NCI-H1048 (cell line): Measurements from ENCODE around the gene TMEM187.

Experiments
- DNase-seq: peaks from one replicate; lab custom pipeline; 2025; lab: John Stamatoyannopoulos, UW

Gene TMEM187

DNA sequence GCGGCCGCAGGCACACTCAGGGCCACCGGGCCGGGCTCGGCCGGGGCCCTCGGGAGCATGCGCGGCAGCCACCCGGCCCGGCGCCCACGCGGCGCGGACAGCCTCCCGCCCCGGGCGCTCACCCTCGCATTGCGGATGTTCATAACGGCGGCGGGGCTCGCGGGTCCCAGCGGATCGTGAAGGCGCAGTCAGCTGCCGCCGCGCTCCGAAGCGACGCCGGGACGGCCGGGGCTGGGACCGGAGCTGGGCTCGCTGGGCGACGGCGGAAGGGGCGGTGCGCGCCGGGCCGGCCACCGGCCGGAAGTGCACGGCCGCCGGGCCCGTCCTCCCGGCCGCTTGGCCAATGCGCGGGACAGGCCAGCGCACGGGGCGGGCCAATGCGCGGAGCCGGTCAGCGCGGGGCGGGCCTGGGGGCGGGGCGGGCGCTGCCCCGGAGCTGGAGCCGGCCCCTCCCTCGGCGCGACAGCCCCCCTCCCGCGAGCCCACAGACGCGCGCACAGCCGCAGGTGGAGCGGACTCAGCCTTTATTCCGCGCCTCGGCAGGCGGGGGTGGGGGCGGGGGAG is 37.7 kb upstream of the TMEM187 start, which contains the start of gene NAA10:
Gene NAA10, minus strand, starts transcription at position 276 of the 564 bp plus-strand sequence. Its CDS starts 133 bp downstream, at position 143.
- peak; percentile 19 for DNase-seq

DNA sequence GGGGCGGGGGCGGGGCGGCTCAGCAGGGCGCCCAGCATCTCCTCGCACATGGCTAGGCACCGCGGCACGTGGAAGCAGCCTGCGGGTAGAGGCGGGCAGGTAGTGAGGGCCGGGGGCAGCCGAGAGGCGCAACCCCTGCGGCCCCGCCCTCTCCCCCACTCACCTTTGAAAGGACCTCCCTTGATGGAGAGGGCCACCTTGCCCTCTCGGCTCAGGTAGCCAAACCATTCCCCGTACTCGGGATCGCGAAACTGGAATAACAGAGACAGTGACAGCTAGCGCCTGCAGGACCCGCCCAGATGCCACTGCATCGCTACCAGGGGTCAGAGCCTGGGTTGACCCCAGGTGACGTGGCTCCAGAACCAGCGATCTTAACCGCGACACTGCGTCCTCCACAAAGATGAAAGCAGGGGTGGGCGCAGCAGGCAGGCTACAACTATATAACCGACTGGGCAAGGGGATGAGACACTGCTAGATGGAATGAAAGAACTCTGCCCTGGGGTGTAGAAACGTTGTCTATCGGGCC is 37.2 kb upstream of the TMEM187 start:
- DNase-seq: no peak

DNA sequence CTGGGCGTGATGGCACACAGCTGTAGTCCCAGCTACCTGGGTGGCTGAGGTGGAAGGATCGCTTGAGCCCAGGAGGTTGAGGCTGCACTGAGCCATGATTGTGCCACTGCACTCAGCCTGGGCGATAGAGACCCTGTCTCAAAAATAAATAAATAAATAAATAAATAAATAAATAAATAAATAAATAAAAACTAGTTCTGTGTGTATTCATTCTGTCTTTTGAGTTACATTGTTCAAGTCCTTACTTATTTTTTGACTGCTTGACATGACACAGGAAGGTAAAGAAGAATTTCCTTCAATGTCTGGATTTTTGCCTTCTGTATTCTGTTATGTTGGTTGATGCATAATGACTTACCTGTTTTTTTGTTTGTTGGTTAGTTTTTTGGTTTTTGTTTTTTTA is 35.5 kb upstream of the TMEM187 start:
- no peak for DNase-seq

DNA sequence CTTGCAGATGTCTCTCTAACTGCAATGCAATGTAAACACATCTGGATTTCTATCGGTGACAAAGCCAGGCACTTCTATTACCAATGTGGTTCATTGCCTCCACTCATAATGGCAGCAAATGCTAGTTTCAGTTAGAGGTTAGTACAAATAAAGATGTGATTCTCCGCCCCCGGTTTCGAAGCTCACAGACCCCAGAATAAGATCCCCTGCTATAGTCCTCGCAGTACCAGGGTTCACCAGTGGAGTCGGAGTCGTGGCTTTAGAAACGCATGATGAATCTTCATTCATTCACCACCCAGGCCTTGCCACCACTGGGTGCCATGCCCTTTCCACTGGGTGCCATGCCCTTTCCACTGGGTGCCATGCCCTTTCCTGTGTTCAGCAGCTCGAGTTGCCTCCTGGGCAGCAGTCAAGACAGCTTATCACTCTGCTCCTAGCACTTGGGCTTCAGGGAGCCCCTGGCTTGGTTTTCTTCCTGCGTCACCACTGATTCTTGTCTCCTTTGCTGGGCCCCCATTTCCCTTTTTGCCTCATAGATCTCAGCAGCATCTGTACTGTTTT is 34.2 kb upstream of the TMEM187 start:
- no peak for DNase-seq

DNA sequence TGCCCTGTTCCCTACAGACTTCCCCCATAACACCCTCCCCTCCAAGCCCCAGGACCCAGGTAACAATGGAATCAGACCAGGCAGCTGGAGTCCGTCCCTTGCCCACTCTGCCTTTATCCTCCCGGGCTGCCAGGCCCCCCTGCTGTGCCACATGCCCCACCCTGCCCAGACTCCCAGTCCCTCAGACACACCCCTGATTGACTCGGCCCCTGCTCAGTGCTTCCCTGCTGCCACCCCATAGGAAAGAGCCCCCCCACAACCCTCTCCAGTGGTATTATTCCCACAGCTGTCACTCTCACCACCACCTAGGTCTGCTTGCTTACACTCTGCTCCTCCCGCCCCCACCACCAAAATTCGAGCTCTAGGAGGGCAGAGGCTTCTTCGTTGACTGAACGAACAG is 33.0 kb upstream of the TMEM187 start:
- DNase-seq: no peak

DNA sequence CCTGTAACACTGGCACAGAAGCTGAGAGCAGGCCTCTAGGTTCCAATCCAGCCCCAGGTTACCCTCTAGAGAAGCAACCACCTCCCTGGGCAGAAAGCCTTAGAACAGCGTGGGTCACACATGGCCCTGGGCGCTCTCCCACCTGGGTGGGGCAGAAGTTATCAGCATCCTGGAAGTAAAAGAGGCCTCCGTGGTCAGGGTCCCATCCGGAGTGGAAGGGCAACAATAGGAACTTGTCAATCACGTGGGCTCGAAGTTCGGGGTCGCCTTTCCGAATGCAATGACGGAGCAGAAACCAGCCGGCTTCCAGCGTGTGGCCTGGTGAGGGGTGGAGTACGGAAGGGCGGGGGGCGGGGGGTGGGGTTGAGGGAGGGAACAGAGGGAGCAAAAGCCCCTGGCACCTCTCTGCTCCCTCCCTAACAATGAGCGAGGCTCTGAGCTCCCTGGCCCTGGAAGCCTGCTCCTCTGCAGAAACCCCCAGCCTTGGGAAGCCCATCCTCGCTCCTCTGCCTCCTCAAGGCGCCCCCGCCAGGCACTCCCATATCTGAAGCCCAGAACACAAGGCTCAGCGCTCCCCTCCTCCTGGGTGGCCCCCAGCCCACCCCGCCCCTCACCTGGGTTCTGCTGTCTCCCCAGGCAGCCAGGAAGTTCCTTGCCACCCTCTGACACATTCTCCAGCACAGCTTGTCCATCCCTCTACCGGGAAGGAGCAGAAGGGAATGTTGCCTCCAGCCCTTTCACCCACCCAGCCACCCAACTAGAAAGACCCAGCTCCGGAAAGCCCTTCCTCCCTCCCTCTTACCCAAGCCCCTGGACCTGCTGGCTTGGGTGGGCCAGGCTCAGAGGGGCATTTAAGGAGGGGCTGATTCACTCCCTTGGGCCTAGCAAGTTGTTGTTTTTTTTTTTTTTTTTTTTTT is 31.0 kb upstream of the TMEM187 start:
- DNase-seq: no peak

DNA sequence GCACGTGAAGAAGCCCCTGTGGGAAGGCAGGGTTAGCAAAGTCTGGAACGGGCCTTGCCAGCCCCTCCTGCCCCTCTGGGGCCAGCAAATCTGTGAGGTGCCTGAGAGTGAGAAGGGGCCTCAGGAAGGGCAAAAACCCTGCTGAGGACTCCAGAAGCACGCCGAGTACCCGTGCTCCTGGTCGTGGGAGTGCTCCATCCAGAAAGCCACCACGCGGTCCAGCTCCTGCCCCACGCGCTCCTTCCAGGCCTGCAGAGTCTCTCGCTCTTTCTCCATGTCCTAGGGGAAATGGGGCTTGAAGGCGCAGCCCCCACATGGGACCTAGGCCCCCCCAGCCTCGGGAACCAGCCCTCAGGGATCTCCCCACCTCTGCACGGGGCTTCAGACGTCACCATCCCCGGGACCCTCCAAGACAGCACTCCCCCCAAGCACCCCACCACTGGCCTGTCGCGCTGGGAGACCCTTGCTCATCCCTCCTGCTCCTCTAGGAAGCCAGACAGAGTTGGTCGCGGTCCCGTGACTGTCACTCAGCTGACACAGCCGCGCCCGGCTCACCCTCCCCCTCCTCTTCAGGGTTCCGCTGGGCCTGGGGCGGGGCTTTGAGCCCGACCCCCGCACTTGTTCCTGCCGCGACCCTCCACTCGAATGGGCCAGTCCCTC is 28.3 kb upstream of the TMEM187 start, which contains the start of gene RENBP:
Gene RENBP, minus strand, starts transcription at position 504 of the 660 bp plus-strand sequence. Its CDS starts 33 bp downstream, at position 471.
- DNase-seq: no peak

DNA sequence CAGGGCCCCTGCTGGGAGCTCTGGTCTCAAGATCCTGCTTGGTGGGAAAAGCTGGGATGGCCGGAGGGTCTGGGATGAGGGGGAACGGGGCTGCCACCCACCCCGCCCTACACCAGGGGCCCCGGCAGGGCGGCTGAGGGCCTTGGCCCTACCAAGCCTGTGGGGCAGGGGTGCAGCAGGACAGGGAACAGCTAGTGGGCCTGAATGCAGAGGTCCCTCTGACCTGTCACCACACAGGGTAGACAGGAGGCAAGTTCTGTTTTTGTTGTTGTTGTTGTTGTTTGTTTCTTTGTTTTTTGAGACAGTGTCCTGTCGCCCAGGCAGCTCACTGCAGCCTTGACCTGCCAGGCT is 27.8 kb upstream of the TMEM187 start:
- no peak for DNase-seq

DNA sequence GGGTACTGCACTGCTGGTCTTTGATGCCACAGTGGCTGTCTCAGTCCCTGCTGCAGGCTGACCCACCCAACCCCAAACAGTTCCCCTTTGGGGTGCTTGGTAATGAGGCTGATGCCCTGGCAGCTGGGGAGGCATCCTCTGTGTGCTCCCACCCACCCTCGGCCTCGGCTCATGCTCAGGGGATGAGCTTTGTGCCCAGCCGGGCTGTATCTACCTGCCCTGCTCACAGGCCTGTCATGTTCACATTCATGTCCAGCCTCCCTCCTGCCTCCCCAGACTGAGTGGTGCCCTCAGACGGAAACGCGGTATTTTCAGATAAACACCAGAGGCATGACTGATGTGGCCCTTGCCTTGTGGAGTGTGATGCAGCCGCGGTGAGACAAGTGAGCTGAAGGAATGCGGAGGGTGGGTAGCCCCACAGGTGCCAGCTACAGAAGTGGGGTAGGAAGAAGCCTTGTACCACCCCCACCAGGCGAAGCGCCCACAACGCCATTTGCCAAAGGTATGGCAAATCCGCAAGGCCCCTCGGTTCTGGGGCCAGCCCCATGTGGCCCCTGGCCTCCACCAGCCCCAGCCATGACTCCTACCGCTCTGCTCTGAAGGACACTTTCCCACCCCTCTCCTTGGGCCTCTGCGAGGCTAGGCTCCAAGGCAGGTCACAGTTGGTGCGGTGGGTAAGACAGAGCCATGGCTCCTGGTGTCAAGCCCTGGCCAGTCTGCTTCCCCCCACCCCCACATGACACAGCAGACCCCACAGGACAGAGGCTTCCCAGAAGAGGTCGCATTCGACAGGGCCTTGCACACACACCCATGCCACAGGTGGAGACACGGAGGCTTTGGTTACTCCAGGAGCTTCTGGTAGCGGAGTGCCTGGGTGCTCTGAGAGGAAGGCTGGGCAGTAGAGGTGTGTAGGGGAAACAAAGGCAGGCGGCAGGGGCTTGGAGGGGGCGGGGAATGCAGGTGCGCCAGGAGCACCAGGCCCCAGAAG is 26.3 kb upstream of the TMEM187 start:
- no peak for DNase-seq

DNA sequence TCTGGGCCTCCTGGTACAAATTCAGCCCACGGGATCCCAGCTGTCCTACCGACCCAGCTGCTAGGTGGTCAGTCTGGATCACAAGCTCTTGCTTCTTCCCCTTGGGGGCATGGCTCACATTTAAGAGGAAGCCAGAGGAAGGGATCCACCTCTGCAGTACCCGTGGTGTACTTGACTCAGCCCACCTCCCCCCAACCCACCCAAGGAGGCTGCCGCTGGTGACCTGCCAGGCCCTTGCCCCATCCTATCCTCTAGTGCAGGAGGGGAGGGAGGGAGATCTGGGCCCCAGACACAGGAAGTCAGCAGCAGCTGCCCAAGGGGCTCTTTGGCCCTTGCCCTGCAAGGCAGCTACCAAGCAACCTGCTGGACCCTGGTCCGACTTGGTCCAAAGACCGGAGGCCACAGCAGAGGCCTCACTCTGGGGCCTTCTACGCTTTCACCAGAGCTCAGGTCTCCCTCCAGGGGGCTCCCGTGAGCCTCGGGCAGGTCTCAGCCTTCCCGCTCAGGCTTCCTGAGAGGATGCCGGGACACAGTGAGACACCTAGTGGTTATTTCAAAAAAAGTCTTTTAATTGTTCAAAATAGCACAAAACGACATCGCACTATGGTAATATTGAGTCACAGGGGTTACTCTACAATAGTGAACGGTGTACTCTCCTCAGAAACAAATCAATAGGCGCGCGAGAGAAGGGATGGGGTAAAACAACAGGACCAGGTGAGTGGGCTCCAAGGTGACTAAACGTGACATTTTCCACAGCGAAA is 25.4 kb upstream of the TMEM187 start:
- DNase-seq: peak; percentile 63

DNA sequence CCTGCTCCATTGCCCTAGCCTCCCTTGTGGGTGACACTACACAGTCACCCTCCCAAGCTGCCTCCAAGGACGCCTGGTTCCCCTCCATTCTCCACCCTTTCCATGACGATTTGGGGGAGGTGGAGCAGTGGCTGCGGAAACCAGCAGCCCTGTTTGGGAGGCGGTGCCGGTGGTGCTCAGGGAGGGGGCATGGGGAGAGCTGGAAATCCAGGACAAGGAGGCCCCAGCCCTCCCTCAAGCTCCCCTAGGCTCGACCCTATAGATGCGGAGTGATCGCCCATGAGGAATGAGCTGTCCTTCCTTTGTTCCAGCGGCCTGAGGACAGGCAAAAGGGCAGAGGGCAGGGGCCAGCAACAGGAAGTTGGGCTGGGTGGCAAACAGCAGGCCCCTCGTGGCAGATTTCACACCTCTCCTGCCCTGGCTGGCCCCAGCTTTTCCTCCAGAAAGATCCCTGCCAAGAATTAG is 24.5 kb upstream of the TMEM187 start:
- no peak for DNase-seq

DNA sequence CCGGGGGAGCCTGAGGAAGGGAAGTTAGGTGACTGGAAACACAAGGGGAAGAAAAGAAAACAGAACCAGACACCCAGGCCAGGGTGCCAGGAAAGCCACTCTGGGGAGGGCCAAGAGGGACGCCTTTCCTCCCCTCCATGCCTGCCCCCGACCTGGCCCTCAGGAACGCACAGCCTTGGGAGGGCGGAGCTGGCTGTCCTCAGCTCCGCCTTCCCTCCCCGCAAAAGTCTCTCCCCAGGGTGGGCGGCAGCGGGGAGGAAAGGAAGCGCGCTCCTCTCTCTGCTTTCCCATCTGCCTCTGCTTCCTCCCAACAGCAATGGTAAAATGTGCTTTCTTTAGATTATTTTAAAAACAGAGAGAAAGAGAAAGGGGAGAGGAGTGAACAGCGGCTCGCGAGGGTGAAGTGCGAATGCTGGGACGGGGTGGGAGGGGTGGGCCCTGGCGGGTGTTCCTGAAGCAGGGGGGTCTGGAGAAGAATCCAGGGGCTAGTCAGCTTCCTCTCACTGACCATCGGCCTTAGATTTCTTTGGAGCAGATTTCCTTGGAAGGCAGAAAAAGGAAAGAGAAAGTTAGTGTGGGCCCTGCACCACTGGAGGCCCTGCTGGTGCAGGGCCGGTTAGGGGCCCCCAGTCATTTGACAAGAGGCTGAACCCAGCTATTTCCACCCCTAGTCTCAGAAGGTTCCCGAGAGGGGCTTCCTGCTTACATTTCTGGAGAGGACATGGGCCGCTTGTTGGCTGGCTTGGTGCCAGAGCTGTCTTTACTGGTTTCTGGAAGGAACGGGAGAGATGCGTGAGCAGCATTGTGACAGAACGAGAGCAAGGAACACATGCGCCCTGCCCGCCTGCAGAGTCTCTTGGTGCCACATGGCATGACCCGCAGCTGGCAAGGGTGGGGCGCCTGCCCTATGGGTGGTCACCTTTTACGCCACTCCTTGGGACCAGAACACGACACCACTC is 23.4 kb upstream of the TMEM187 start:
- DNase-seq: no peak

DNA sequence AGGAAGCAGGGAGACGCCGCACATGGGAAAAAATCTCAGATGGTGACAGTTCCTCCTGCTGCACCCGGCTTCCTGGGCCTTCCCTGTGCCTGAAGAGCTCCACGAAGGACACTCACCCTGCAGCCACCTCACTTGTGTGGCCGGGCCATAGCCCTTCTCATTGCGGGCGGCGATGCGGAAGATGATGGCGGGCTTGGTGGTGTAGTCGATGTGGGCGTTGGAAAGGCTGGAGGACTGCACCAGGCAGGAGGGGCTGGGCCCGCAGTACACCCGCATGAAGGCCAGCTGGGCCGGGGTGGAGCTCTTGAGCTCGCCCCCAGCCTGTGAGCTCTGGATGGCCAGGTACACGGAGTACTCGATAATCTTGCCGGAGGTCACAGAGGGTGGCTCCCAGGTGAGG is 22.4 kb upstream of the TMEM187 start:
- no peak for DNase-seq

DNA sequence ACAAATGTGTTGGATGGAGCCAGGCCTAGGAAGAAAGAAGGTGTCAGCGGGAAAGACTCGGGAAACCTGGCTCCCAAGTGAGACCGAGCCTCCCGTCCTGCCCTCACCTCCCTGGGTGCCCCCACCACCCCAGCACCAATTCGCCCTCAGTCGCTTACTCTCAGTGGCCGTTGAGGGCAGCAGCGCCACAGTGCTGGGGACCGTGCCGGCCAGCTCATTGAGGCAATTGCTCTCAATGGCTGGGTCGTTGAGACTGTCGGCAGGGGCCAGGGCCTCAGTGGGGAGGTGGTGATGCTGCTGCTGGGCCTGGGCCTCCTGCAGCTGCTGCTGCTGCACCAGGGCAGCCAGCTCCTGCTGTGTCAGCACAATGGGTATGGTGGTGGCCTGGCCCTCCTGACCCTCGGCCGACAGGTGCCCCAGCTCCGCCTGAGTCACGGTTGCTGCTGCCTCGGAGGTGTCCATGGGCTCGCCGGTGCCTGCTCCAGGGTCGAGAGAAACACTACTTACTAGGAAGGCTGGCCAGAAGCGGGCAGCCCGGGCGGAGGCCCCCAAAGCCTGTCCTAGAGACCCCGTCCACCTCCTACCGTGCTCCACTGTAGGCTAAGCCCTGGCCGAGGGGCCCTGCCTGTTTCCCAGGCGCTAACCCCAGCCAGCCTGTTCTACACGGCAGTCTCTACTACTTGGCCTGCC is 20.7 kb upstream of the TMEM187 start:
- DNase-seq: no peak

DNA sequence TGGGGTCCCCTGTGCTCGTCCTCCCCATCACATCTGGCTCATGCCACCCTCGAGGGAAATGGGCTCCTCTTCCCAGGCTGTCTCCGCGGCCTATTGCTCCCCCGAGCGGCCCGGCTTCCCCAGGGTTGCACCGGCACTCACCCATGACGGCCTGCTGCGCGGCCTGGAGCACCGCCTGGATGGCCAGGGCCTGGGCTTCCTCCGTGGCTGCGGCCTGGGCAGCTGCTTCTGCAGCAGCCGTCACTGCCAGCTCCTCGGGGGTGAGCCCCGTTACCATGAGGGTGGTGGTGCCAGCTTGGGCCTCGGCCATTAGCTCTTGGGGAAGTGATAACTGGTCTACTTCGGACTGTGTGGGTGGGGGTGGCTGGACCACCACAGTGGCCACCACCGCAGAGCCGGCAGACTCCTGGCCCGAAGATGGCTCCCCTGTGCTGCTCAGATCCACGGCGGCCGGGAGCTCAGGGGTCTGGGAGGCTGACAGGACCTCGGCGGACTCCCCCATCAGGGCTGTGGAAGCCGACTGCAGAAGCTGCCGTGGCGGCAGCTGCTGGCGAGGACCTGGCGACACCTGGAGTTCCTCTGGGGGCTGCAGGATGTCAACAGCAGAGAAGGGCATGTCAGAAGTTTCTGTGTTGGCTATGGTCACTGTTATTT is 20.1 kb upstream of the TMEM187 start:
- no peak for DNase-seq

DNA sequence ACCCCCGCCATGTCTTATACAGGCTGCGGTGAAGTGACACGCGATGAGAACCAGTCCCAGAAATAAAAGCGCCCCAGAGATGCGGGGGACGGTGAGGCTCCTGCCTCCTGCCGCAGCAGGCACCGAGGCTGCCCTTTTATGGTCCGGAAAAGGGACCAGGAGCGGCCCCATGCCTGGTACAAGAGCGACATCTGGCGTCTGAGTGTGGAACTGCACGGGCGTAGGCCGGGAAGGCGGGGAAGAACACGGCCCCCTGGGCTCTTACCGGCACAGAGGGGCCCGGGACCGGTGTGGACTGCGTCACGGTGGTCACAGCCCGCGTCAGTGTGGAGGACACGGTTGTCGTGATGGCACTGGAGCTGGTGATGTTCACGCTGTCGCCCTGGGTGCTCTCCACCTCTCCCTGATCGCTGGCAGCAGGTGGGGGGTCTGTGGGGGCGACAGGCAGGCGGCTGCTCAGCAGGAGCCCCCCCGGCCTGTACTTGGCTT is 19.2 kb upstream of the TMEM187 start:
- peak; percentile 46 for DNase-seq

DNA sequence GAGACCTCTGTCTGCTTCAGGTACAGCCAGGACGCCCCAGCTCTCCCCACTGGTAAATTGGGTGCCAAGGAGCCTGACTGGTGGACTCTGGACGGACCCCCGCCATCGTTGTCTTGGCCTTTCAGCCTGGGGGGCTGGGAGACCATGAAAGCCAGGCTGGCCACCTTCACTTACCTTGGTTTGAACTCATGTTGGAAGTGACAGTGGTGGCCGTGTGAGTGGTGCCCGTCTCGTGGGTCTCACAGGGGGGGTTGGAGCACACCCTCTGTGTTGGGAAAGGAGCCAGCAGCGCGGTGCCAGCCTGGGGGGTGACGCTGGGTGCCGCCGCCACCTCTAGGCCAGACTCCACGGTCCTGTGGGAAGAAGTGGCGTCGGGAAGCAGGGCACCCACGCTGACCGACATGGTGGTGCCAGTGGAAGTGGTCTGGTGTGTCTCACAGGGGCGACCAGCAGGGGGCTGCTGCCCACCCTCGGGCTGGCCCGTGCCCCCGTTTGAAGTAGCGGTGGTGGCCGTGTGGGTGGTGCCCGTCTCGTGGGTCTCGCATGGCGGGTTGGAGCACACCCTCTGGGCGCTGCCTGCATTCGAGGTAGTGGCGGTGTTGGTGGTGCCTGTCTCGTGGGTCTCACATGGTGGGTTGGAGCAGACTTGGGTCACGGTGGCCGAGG is 18.5 kb upstream of the TMEM187 start:
- no peak for DNase-seq
